CD4-positive, alpha-beta T cell treated with Interferon alpha-2 for 1 hour (primary cell): Measurements from ENCODE around the gene COG6.

ENCODE experiments used
- DNase-seq, 2 donors: peaks; one replicate each; pipeline ENCODE4 v3.0.0-alpha.2; 2020 to 2022

Gene COG6

DNA sequence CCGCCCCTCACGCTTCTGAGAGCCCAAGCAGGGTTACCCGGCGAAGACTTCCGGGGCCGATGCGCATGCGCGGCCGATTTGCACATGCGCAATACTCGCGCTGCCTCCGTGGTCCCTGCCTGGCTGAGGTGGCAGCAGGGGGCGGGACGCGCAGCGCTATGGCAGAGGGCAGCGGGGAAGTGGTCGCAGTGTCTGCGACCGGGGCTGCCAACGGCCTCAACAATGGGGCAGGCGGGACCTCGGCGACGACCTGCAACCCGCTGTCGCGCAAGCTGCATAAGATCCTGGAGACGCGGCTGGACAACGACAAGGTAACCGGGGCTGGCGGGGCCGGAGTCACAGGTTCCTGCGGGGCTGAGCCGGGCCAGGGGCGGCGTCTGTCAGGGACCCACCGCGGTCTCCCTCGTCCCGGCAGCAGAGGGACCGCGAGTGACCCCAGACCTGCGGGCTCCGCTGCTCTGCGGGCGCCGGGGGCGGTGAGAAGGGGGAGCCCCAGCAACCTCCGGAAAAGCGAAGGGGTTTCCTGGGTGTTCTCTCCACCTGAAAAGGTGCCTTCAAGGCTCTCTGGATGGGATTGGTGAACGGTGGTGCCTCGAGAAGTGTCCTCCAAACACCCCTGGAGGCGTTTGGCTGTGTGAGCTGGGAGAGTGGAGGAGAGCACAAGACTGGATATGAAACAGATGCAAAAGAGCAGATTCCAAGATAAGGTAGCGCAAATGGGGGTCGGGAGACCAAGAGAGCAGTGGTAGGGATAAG, at the start of gene COG6:
Gene COG6, plus strand, starts transcription at position 94 of the 756 bp plus-strand sequence. Its CDS starts 65 bp downstream, at position 159.
- DNase-seq, result peak; percentile 92 to 95

DNA sequence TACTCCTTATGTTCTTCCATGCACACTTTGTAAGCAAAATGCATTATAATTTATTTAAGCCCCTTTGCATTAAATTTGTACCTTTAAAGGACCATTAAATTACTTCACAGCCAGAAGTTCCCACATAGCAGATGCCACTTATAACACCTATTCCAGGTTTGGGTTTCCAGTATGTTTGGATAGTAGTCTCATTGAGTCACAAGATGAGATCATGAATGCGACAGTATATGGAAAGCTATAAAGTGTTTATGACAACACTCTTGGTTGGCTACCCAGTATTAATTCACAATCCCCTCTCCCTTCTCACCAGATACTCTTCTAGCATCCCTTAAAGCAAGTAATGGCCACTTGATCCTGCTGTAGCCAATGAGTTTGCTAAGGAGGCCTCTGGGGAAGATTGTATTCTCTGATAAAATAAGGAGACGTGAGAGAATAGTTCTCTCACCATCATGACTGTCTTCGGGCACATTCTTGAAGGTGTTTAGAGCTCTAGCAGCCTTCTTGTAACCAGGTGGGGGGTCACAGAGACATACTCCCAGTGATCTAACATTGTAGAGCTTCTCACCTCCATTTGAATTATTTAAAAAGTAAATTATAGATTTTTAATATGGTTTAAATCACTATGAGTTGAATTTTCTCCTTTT, 49.7 kb upstream of the COG6 start:
- no peak for DNase-seq

DNA sequence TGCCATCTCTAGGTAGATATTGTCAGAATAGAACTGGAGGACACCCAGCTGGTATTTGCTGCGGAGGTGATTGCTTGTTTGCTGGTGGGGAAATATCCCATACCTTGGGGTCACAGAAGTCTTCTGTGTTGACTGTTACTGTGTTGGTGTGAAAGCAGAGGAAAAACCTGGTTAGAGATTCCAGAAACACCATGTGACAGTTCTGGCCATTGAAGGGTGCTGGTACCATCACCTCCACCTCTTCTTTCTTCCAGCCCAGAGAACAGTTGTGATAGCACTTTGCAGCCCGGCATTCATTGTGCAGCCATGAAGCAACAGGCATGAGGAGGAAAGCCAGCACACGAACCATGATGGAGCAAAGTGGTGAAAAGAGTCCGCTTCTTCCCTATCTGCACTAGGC, 47.6 kb upstream of the COG6 start:
- DNase-seq, result no peak

DNA sequence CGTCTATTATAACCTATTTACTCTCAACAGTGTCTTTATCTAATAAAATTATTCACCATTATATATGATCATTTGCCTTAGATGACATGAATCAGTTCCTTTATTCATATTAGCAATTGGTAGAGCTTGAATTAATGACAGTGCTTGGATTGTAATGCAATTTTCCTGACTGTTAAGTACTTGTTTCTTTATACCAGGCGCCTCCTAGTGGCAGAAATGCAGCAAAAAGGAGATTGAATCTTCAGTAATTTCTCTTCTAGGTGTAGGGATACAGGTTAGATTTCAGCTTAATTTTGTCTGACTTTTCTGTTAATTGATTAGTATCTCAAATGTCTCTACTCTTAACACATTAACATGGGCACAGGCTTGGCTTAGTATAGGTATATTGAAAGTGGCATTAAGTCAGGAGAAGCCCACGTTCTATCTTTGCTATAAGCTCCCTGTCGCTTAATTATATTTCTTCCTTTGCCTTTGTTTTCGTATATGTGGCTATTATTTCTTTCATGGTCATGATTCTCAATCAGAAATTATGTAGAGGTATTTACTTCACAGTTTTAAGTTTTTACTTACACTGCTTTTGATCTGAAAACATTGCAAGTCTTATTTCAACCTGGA, 43.3 kb upstream of the COG6 start:
- peak; percentile 35 to 65 for DNase-seq

DNA sequence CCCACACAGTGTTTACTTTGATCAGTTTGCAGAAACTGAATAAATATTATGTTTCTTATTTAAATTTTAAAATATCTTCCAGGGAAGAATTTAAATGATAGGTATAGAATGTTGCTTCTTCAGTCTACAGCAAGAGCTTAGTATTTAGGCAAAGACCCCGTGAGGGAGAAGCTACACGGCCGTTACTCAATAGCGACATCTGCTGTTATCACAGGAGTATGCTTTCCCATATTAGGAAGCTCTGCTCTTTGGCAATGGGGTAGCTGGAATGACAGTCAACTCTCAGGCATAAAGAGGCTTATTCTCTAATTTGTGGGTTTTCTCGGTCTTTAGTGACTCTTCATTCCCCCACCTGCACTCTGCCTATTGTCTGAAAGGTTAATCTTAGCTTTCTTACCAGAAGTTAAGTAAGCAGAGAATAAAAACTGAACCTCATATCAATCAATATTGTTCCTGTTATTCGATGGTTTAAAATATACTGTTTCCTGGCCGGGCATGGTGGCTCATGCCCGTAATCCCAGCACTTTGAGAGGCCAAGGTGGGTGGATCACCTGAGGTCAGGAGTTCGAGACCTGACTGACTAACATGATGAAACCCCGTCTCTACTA, 39.3 kb upstream of the COG6 start:
- DNase-seq, result peak; percentile 28 to 59

DNA sequence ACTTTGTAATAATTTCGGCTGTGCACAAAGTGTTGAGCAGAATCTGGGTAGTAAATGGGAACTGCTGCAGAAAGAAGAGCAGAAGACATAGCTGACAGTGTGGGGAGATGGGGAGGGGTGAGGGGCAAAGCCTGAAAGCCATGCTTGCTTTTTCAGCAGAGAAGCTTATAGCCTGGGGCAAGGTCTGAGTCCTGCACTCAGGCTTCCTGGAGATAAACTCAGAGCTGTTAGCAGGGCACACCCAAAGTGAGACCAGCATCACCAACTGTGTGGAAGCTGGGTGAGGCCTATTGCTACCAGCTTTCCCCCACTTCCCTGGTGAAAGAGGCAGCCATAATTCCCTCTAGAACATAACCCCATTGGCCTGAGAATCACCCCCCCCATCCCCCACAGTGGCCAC, 36.9 kb upstream of the COG6 start:
- no peak for DNase-seq

DNA sequence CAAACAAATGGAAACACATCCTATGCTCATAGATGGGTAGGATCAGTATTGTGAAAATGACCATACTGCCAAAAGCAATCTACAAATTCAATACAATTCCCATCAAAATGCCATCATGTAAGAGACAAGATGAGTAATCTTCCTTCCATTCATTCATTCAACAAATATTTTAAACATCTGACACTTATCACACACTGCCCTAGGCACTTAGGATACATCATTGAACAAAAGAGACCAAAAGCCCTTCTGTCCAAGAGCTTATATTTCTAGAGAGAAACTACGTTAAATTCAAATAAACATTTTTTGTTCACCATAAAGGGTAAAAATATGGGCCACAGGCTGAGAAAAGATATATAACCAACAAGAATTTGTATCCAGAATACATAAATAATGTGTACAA, 32.0 kb upstream of the COG6 start:
- DNase-seq, result no peak

DNA sequence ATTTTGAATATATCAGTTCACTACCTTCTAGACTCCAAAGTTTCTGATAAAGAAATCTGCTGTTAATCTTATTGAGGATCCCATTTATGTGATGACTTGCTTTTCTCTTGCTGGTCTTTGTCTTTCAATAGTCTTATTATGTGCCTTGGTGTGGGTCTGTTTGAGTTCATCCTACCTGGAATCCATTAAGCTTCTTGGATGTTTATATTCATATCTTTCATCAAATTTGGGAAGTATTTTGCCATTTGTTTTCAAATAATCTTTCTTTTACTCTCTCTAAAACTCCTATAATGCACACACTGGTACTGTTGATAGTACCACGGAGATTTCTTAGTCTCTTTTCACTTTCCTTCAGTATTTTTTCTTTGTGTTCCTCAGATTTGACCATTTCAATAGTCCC, 24.2 kb upstream of the COG6 start:
- no peak for DNase-seq

DNA sequence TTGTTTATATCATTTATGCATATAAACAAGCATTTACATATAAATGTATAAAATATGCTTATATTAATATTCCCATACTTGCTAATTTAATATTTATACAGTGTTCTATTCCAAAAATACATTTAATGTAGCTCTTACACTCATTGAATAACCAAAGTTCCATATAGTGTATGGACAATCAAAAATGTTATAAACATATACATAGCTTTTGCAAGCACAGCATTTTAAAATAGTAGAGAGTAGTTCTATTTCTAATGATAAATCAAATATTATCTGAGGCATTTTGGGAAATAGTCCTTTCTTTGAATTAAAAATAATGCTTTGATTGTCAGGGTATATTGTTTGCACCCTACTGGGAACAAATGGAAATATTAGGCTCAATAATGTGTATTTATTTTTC, 22.5 kb upstream of the COG6 start:
- DNase-seq, result no peak

DNA sequence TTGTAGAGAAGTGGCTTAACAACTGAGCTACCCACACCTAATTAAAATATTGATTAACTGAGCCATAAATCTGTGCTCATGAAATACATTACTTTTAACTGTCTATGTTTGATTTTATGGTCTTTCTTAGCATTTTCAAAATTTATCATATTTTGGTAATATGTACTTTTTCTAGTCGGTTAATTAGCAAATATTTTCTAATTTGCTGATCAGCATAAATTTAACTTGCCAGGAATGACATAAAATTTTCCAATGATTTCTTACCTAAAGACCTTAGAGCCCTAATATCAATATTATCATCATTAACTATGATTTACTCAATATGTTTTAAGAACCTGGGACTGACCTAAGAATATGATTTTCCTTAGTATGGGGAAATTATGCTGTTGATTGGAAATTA, 19.9 kb upstream of the COG6 start:
- DNase-seq, result no peak

DNA sequence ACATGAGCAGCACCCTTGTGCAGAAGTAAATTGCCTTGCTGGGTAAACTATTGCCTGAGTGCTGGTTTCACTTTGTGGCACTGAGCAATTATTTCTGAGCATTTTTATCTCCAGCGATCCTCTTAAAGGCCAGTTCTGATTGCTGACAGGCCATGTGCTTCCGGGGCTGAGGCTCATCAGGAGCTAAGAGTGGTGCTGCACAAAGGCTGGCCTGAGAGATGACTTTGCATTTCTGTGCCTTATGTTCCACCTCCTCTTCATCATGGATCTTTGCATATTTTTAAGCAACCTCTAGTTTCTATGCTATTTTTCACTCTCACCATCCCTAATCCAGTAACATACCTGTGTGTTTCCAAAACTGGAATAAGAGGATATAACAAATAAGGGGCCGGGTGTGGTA, 17.6 kb upstream of the COG6 start:
- no peak for DNase-seq

DNA sequence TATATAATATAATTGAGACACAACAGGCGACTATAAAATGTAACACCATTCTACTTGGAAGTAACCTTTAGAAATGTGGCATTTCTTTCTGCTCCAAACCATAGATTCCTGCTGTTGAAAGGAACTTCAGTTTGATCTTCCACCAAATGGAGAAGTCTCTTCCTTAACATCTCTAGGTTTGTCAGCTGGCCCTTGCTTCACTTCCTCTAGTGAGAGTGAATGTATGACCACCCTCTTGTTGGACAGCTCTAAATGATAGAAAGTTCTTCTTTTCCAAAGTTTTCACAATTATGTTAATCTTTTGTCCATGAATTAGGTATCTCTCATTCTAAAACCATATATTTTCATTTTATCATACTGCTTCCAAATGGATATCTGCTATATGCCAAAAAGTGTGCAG, 13.8 kb upstream of the COG6 start:
- no peak for DNase-seq

DNA sequence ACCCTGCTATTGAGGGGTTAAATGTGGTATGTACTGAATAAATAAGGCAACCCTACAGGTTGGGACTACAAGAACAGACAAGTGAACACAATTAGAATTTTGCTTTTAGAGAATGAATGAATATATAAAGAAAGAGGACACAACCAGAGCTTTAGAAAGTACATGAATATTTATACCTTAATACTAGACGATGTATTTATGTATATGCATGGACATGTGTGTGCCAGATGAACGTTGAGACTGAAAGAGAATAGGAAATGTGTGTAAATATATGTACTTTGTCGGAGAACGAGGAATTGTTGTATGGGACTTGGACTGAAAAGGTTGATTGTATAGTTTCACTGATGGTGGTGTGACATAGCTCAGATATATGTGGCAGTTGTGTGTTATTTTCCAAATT, 9.3 kb upstream of the COG6 start:
- no peak for DNase-seq

DNA sequence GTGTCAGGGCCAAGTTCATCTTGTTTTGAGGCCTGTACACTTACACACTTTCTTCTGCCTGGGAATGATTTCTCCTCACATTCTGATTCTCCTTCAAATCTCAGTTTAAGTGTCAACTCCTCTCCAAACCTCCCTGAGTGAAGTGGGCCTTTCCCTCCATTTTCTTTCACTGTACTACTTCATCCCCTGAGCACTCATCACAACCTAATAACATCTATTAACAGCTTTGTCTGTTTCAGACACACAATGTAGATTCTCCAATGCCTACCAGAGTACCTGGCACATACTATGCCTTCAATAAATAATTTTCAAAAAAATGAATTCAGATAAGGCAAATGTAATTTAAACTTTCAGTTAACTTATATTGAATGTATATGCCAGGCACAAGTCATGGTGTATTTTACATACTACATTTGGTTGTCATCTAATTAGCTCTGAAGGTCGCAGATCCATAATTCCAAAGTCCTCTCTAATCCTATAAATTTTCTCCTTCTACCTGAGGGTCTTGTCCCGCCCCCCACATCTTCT, 357 bp upstream of the COG6 start:
- DNase-seq, result no peak

DNA sequence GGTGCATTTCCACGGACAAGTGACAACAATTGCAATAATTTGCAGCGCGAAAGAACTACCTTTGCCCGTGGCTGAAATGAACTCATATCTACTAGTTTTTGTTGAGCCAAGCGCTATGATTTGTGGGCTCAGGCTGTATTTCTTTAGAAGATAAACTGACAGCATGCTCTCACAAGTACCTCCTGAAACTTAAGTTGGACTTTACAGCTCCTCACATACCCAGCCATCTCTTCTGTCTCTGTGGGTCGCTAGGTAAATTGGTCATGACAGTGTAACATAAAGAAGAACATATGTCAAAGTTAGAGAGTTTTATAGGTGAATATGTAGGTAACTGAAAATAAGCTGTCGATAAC, 839 bp downstream of the COG6 start:
- DNase-seq, result no peak

DNA sequence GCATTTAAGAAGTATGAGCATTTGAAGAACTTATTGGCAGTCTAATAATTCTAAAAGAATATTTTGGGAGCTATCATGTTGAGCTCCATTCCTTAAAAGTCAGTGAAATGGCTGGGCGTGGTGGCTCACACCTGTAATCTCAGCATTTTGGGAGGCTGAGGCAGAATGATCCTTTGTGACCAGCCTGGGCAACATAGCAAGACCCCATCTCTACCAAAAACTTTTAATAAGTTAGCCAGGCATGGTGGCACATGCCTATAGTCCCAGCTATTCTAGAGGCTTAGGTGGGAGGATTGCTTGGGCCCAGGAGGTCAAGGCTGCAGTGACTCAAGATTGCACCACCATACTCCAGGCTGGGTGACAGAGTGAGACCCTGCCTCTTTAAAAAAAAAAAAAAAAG, 8.0 kb downstream of the COG6 start:
- no peak for DNase-seq

DNA sequence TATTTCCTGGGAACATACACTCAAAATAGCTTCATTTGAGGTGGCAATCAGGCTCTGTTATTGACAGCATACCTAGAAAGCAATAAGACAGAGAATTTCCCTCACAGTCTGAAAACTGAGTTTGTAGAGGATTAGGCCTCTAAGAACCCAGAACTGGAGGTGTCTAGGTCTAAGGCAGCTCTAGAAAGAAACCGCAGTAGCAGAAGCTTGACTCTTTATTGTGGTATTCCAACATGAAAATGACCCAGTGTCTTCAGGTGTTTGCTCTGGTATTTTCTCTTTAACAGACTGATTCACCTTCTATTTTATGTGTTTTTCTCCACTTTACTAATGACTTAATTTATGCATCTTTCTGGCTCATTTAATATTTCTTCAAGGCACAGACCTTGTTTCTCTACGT, 8.5 kb downstream of the COG6 start:
- DNase-seq, result no peak

DNA sequence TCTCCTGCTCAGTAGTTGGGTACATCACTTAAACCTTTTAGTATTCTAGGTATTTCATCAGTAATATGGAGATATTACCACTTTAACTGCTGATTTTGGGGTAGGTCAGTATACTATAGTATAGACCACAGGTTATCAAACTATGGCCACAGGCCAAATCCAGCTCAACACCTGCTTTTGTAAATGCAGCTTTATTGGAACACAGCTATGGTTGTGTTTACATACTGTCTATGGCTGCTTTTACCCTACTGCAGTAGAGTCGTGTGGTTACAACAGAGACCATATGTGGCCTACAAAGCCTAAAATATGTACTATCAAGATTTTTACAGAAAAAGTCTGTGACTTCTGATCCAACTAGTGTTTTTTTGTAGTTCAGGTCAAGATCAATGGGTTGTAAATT, 10.3 kb downstream of the COG6 start:
- no peak for DNase-seq

DNA sequence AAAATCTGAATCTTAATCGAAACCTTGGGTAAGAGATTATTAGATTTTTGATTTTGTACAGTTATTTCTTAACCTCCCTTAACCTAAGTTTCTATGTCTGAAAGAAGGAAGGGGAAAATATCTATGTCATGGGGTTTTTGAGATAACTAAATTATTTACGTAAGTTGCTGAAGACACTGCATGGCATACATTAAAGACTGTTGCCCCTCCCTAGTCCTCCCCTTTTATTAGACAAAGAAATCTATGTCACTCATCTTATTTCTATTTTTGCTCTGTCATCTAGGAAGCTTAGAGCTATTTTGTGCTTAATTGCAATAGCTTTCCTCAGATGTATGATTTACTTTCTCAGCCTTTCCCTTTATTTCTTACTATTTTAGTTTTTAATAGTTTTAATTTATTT, 15.0 kb downstream of the COG6 start:
- DNase-seq, result no peak

DNA sequence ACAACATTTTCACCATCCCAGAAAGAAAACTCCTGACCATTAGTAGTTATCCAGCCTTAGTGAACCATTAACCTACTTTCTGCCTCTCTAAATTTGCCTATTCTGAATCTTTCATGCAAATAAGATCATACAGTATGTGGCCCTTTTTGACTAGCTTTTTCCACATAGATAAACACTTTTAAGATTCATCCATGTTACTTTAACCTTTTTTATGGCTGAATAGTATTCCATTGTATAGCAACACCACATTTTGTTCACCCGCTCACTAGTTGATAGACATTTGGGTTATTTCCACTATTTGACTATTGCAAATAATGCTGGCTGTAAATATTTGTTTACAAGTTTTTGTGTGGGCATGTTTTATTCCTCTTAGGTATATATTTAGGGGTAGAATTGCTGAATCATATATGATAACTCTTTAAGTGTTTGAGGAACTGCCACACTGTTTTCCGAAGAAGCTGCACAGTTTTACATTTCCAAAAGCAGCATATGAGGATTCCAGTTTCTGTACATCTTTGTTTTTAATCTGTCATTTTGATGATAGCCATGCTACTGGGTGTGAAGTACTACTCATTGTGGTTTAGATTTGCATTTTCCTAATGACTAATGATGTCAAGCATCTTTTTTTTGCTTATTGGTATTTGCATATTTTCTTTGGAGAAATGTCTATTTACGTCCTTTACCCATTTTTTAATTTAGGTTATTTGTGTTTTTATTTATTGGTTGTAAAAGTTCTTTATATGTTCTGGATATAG, 17.1 kb downstream of the COG6 start:
- DNase-seq, result no peak

DNA sequence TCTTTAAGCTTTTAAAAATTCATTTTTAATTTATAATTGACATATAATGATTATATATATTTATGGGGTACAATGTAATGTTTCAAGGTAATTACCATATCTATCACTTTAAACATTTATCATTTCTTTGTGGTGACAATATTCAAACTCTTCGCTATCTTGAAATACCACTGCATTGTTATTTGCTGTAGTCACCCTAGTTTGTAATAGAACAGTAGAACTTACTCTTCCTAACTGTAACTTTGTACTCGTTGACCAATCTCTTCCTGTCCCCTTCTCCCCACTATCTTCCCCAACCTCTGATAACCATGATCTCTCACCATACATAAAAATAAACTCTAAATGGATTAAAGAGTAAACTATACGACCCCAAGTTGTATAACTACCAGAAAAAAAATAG, 20.4 kb downstream of the COG6 start:
- no peak for DNase-seq

DNA sequence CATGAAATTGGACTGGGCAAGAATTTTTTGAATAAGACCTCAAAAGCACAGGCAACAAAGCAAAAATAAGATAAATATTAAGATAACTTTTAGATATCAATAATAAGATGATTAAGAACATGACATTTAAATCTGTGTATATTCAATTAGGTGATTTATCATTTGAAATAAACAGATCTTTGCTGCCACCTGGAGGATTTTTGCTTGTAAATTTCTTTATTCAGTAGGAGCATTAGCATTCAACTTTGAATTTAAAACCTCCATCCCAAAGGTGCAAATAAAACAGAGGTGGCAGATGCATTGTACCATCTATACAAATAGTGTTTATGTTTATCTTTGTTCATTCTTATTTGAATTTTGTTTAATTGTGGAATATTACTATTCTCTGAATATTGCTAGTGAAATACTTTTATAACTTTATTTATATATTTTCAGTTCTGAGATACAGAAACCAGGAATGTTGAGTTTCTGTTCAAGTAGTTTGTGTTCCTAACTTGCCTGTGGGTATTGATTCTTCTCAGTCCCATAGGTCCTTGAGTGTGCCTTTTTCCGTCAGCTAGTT, 20.9 kb downstream of the COG6 start:
- DNase-seq, result peak in 1 of 2 donors; percentile 65

DNA sequence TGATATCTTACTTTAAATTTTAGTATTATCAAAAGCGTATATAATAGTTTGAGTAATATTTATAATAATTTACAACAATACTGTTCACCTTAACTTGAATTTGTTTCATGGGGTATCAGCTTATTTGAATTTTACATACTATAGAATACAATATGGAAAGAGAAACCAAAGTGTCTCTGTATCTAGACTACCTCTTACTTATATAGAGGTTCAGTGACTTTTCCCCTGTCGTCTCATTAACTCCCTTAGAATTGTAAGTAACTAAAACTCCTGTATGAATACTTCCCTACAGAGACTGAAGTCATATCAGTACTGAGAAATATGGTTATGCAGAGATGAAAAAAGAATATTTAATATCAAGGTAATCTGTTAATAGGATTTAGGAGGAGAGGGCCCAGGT, 26.8 kb downstream of the COG6 start:
- no peak for DNase-seq
